SJCRH30 (cell line): ENCODE data around the gene FAM47B. TPM values are rescaled to one million over a fixed set of nuclear protein-coding genes. Genes with fewer than 3 reads are reported as not detected.

ENCODE experiments used
- DNase-seq, 2 experiments: peaks; one replicate each; pipeline ENCODE4 v3.0.0-alpha.2; 2015 to 2020
- H3K27ac ChIP-seq: fragments of 250-450 bp; sonication (Bioruptor Pico); 2 replicates; pipeline ENCODE4 v1.5.1; 2020; ENCODE audit warnings: mild to moderate bottlenecking, moderate library complexity
- H3K27me3 ChIP-seq: fragments of 250-450 bp; sonication (Bioruptor Pico); 2 replicates; pipeline ENCODE4 v1.5.1; 2020; ENCODE audit warnings: mild to moderate bottlenecking, moderate library complexity
- H3K36me3 ChIP-seq: fragments of 250-450 bp; sonication (Bioruptor Pico); 2 replicates; pipeline ENCODE4 v1.5.1; 2020; ENCODE audit warnings: mild to moderate bottlenecking, moderate library complexity
- H3K4me1 ChIP-seq: fragments of 250-450 bp; sonication (Bioruptor Pico); 2 replicates; pipeline ENCODE4 v1.5.1; 2020; ENCODE audit warnings: mild to moderate bottlenecking, moderate library complexity
- H3K4me3 ChIP-seq: fragments of 250-450 bp; sonication (Bioruptor Pico); 2 replicates; pipeline ENCODE4 v1.5.1; 2020; ENCODE audit warnings: mild to moderate bottlenecking, moderate library complexity
- H3K9me3 ChIP-seq: fragments of 250-450 bp; sonication (Bioruptor Pico); replicated peaks from 2 replicates; pipeline ENCODE4 v1.5.1; 2020; ENCODE audit warnings: mild to moderate bottlenecking, moderate library complexity
- total RNA-seq: library from RNA; depleted of rRNA; stranded (reverse); fragments of >200 nt; shearing (Covaris generic); gene quantifications from 2 replicates; pipeline ENCODE4 v1.2.3, GENCODE V29; 2014; rRNA removed

FAM47B gene
- not detected in 2 replicates for total RNA-seq

GRCh38 chrX:34942496-34942895 is at the start of gene FAM47B:
Gene FAM47B, plus strand, starts transcription at chrX:34942796. Its CDS starts 36 bp downstream, at chrX:34942832.
- Histone ChIP-seq H3K36me3 (no peaks in the 10 kb centered on the region), H3K27ac (no peak within 1 kb of the TSS), H3K27me3 (no peaks in the 10 kb centered on the region), H3K4me1 (no peaks in the 10 kb centered on the region), H3K9me3 (no peaks in the 10 kb centered on the region), H3K4me3 (no peak within 1 kb of the TSS)
- DNase-seq, result no peak

DNA sequence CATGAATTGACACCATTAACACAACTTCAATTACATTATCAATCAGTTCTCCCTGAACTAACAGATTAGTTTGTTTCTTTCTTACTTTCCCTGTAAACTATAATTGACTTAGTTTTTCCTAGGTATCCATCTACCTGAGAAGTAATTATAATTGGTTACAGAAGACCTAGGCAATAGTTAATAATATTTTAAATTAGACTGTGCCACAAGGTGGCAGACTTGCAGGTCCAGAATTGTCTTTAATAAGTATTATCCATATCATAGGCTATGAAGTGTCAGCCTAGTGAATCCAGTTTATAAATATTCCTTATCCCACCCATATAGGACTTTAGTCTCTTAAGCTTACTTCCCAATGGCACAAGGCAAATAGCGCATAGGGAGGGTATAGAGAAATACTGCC is 48.9 kb upstream of the FAM47B start:
- peak in 1 of 2 experiments; percentile 16 for DNase-seq
- Histone ChIP-seq H3K4me1 (no peaks in the 10 kb centered on the region), H3K27ac (no peak overlapping the region), H3K27me3 (no peaks in the 10 kb centered on the region), H3K4me3 (no peak overlapping the region), H3K36me3 (no peaks in the 10 kb centered on the region), H3K9me3 (no peaks in the 10 kb centered on the region)

GRCh38 chrX:34900691-34901090 is 41.9 kb upstream of the FAM47B start:
- Histone ChIP-seq H3K27me3 (no peaks in the 10 kb centered on the region), H3K27ac (no peak overlapping the region), H3K9me3 (no peaks in the 10 kb centered on the region), H3K36me3 (no peaks in the 10 kb centered on the region), H3K4me3 (no peak overlapping the region), H3K4me1 (no peaks in the 10 kb centered on the region)
- no peak for DNase-seq

DNA sequence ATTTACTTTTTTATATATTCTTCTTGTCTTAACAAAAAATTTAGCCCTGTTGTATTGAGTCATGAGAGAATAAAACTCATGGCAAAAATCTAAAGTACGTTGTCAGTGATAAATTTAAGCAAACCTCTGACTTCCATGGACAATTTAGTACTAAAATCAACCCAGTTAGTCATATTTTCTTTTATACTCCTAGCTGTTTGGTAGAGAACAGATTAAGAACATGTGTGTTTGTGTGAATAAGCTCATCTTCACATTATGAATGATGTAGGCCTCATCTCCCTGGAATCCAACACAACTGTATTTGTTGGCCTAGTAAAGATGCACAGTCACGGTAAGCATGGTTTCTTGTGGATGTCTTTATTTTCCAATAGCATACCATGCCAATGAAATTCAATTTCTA is 40.8 kb upstream of the FAM47B start:
- no peaks in the 10 kb centered on the region for H3K27me3 ChIP-seq
- H3K4me1 ChIP-seq, result no peaks in the 10 kb centered on the region
- H3K9me3 ChIP-seq, result no peaks in the 10 kb centered on the region
- H3K4me3 ChIP-seq, result no peak overlapping the region
- DNase-seq, result no peak
- no peaks in the 10 kb centered on the region for H3K36me3 ChIP-seq
- no peak overlapping the region for H3K27ac ChIP-seq

DNA sequence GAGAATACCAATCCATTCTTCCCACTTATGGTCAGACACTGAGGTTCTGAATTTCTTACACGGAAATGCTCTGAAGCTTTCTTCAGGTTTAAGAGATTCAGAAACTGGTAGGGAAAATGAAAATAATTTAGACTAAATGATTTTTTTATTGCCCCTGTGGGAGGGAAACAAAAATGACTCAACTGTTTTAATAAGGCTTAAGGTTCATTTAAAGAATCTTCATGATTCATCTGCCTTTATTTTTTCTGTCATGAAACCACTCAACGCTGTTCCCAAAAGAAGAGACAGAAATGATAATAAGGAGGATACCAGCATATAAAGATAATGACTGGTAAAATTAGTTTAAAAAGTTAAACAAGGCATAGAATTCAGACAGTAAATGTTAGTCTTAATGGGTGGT is 39.3 kb upstream of the FAM47B start:
- Histone ChIP-seq H3K9me3 (no peaks in the 10 kb centered on the region), H3K36me3 (no peaks in the 10 kb centered on the region), H3K4me3 (no peak overlapping the region), H3K27me3 (no peaks in the 10 kb centered on the region), H3K27ac (no peak overlapping the region), H3K4me1 (no peaks in the 10 kb centered on the region)
- DNase-seq, result no peak

DNA sequence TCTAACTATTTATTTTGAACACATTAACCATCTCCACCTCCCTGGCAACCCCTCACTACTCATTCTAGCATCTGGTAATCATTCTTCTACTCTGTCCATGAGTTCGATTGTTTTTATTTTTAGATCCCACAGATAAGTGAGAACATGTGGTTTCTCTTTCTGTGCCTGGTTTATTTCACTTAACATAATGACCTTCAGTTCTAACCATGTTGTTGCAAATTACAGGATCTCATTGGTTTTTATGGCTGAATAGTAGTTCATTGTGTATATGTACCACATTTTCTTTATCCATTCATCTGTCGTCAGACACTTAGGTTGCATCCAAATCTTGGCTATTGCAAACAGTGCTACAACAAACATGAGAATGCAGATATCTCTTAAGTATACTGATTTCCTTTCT is 33.4 kb upstream of the FAM47B start:
- Histone ChIP-seq H3K36me3 (no peaks in the 10 kb centered on the region), H3K4me1 (no peaks in the 10 kb centered on the region)
- DNase-seq, result no peak

DNA sequence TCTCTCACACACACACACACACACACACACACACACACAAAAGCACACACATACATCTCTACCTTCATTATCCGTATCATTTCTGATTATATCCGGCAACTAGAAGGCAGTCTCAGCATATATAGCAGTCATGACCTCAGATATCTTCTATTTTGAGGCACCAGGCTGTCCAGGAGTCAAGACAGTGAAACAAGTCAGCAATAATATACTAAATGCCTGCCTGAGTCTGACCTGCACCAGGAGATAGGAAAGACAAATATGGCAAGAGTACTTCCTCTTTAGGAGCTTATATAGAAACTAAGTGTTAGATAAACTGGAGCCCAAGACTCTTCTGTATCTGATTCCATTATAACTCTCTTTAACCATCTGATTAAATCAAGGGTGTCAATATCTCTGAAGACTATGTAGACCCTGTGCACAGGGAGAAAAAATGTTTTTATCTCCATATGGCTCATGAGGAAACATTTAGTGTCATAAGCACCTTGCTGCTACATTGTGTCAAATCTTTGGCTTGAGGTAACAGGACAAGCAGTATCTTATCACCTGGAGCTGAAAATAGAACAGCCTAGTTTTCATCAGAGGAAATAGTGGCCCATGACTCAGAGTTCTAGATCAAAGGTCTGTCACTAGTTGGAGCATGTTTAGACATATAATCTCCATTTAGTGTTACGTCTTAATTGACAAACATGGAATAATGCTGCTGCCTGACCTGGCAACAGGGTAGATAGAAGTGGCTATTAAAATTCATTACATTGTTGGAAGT is 27.0 kb upstream of the FAM47B start:
- Histone ChIP-seq H3K9me3 (no peaks in the 10 kb centered on the region), H3K27me3 (no peaks in the 10 kb centered on the region), H3K36me3 (no peaks in the 10 kb centered on the region)

More for the DNA sequence above, 33.4 kb upstream of the FAM47B start:
- no peak overlapping the region for H3K27ac ChIP-seq
- H3K4me3 ChIP-seq, result no peak overlapping the region
- no peaks in the 10 kb centered on the region for H3K9me3 ChIP-seq
- no peaks in the 10 kb centered on the region for H3K27me3 ChIP-seq

DNA sequence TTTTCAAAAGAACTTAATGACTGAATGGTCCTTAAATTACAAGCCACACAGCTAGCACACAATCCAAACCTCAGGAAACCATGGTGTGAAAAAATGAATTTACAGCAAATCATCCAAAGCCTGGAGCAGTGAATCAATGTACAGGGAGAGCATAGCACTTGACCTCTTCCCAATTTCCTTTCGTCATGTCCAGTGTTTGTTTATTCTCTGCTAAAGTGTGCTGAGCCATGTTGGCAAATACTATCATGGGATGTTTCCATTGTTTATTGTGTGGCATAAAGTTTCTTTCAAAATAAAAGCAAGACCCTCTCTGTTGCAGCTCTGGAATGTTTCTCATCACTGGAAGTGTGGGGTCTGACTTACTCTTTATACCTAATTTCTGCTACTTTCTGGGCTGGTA is 25.4 kb upstream of the FAM47B start:
- DNase-seq, result no peak
- no peaks in the 10 kb centered on the region for H3K27me3 ChIP-seq
- H3K27ac ChIP-seq, result no peak overlapping the region
- H3K9me3 ChIP-seq, result no peaks in the 10 kb centered on the region
- H3K36me3 ChIP-seq, result no peaks in the 10 kb centered on the region
- no peak overlapping the region for H3K4me3 ChIP-seq
- no peaks in the 10 kb centered on the region for H3K4me1 ChIP-seq

More for the DNA sequence above, 27.0 kb upstream of the FAM47B start:
- DNase-seq, result no peak
- H3K4me3 ChIP-seq, result no peak overlapping the region
- no peaks in the 10 kb centered on the region for H3K4me1 ChIP-seq
- H3K27ac ChIP-seq, result no peak overlapping the region

- Histone ChIP-seq H3K27me3 (no peaks in the 10 kb centered on the region), H3K9me3 (no peaks in the 10 kb centered on the region), H3K27ac (no peak overlapping the region), H3K36me3 (no peaks in the 10 kb centered on the region), H3K4me1 (no peaks in the 10 kb centered on the region), H3K4me3 (no peak overlapping the region)
- DNase-seq, result no peak
These were observed 24.4 kb upstream of the FAM47B start for GRCh38 chrX:34918091-34918736.

DNA sequence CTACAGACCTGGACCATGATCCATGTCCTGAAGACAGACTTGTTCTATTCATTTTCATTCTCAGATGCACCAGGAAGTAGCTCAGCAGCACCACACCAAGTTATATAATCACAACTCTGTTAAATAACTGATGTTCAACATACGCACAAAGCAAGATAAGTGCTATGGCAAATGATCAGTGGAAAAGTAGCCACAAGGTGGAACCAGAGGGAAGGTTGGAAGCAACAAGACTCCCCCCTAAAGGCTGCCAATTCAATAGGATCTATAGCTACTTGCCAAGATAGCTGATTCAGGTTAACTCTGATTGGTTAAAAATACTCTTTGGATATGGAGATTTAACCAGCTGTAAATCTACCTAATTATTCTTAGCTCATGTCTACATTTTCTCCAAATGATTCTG is 23.7 kb upstream of the FAM47B start:
- no peak overlapping the region for H3K27ac ChIP-seq
- no peak overlapping the region for H3K4me3 ChIP-seq
- H3K4me1 ChIP-seq, result no peaks in the 10 kb centered on the region
- no peaks in the 10 kb centered on the region for H3K27me3 ChIP-seq
- H3K36me3 ChIP-seq, result no peaks in the 10 kb centered on the region
- DNase-seq, result peak; percentile 20 to 48
- no peaks in the 10 kb centered on the region for H3K9me3 ChIP-seq

- H3K27me3 ChIP-seq, result no peaks in the 10 kb centered on the region
- no peak for DNase-seq
- H3K27ac ChIP-seq, result no peak overlapping the region
- no peak overlapping the region for H3K4me3 ChIP-seq
- H3K9me3 ChIP-seq, result no peaks in the 10 kb centered on the region
- no peaks in the 10 kb centered on the region for H3K4me1 ChIP-seq
- H3K36me3 ChIP-seq, result no peaks in the 10 kb centered on the region
These were observed 14.7 kb upstream of the FAM47B start for GRCh38 chrX:34927866-34928265.

GRCh38 chrX:34943235-34943634 is 639 bp downstream of the FAM47B start:
- no peak overlapping the region for H3K4me3 ChIP-seq
- no peak overlapping the region for H3K27ac ChIP-seq
- H3K27me3 ChIP-seq, result no peaks in the 10 kb centered on the region
- DNase-seq, result no peak
- no peaks in the 10 kb centered on the region for H3K4me1 ChIP-seq
- no peaks in the 10 kb centered on the region for H3K9me3 ChIP-seq
- H3K36me3 ChIP-seq, result no peaks in the 10 kb centered on the region

DNA sequence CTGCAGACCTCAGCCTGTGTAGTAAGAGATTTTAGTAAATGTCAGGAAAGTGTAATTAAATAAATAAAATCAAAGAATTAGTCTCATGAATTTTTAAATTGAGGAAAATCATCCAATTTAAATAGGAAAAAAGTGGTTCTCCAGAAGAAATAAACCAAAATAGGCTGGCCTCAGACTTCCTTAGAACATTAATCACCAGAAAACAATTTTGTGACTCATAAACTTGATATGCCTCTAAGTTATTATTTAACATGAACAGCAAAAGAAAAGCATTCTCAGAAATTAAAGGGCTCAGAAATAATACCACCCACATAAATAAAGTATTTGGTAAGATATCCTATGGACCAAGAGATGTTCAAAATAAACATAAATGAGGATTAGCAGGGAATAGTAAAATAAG is 14.3 kb downstream of the FAM47B start:
- DNase-seq, result no peak
- no peaks in the 10 kb centered on the region for H3K4me1 ChIP-seq
- H3K27ac ChIP-seq, result no peak overlapping the region; the same call in 1 of the 2 replicates

DNA sequence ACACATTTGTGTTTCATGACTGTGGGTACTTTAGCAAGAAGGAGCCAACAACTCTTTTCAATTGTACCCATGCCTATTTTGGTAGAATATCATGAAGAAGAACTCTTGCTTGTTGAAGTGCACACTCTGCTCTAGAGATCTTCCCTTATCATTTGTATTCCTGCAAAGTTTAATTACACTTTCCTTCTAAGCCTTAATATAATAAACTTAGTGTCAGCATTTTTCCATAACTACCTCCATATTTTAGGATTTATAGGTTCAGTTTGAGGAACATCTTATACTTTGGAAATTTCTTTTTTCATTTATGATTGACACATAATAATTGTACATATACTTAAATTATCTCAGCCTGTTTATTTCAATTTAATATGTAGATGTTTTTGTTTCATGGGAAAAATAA is 19.1 kb downstream of the FAM47B start:
- Histone ChIP-seq H3K27ac (no peak overlapping the region), H3K4me1 (no peaks in the 10 kb centered on the region), H3K36me3 (no peaks in the 10 kb centered on the region), H3K4me3 (no peak overlapping the region), H3K9me3 (no peaks in the 10 kb centered on the region), H3K27me3 (no peaks in the 10 kb centered on the region)
- DNase-seq, result no peak

More for the DNA sequence above, 14.3 kb downstream of the FAM47B start:
- Histone ChIP-seq H3K27me3 (no peaks in the 10 kb centered on the region), H3K4me3 (no peak overlapping the region), H3K36me3 (no peaks in the 10 kb centered on the region), H3K9me3 (no peaks in the 10 kb centered on the region)

- no peak overlapping the region for H3K27ac ChIP-seq
- no peaks in the 10 kb centered on the region for H3K27me3 ChIP-seq
- no peaks in the 10 kb centered on the region for H3K9me3 ChIP-seq
- H3K4me3 ChIP-seq, result no peak overlapping the region
- no peaks in the 10 kb centered on the region for H3K4me1 ChIP-seq
- no peaks in the 10 kb centered on the region for H3K36me3 ChIP-seq
- no peak for DNase-seq
These were observed 29.6 kb downstream of the FAM47B start for GRCh38 chrX:34972206-34972605.

GRCh38 chrX:34978171-34978570 is 35.6 kb downstream of the FAM47B start:
- Histone ChIP-seq H3K36me3 (no peaks in the 10 kb centered on the region), H3K27ac (no peak overlapping the region), H3K27me3 (no peaks in the 10 kb centered on the region), H3K9me3 (no peaks in the 10 kb centered on the region), H3K4me1 (no peaks in the 10 kb centered on the region), H3K4me3 (no peak overlapping the region)
- DNase-seq, result no peak
